Right renal cortex interstitium (tissue), 3 donors: Measurements from ENCODE around the gene ZNF397. TPM values are rescaled to one million over a fixed set of nuclear protein-coding genes. Genes with fewer than 3 reads are reported as not detected.

Experiments
- DNase-seq, 3 donors: peaks; one replicate each; pipeline ENCODE4 v3.0.0-alpha.2; 2013; ENCODE audit warnings: low read depth in 3 of 3, low spot score in 2 of 3
- polyA plus RNA-seq, 3 donors: library from polyadenylated mRNA; unstranded; fragments of 120-200 nt; gene quantifications; one replicate each; pipeline ENCODE4 v1.2.1, GENCODE V29; 2013; ENCODE audit not compliant: insufficient read length in 3 of 3

Gene ZNF397
- polyA plus RNA-seq, 3 donors, result 50.1 to 52.9 (median 50.3) TPM

DNA sequence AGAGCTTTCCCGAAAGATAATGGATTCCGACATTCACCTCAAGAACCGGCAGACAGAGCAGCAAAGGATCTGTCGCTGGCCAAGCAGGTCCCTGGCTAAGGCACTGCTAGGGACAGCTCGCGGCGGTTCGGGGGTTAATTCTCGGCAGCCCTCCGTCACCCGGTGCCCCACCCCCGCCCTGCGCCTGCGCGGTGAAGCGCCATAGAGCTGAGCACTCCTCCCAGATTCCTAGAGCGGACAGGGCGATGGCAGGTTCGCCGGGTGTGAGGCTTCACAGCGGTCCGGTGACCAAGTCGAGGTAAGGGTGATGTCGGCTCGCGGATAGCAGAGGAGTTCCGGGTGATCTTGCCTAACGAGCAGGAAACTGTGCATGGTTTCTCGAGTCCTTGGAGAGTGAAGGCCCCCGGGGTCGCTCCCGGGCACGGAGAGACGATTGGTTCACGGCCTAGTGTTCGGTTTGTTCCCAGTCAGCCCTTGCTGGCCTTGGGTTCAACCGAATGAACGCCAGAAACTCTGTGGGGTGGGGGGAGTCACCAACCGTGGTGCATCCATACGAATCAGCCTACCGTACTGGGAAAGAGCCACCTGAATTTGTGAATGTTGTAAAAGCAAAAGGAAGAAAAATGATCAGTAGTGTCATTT, 49.4 kb downstream of the ZNF397 start, which contains the start of gene ZSCAN30:
Gene ZSCAN30, minus strand, starts transcription at position 136 of the 642 bp plus-strand sequence. CDS start 25,877 bp downstream, outside the sequence.
- DNase-seq, result peak; percentile 90

DNA sequence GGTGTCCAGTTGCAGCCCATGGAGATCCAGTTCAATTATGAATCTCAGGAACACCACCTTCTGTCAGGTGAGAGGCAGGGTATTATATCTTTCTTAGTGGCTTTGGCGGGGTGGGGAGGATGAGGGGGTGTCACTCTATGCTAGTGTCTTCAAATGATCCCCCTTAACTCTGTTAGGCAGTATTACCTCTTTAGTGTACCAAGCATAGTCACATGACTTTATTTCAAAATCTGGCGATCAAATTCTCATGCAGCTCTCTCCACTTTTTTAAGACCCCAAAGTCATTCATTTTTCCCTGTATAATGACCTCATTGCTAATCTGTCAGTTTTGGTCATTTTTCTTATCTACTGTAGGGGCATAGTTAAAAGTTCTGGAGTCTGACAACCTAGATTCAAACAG, 50.3 kb downstream of the ZNF397 start:
- no peak for DNase-seq

DNA sequence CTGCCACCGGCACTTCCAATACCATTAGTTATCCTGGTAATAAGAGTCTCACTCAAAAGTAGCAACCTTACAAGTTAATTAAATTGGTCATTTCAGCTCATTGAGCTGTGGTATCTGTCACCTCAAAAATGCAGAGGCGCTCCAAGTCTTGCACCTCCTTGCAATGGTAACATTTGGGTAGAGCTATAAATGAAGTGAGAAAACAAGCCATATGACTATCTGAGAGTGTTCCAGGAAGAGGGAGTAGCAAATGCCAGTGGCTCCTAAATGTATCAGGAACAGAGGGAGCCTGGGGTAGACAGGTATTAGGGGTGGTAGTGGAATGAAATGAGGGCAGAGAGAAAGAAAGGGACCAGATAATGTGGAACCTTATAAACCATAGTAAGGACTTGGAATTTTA, 55.2 kb downstream of the ZNF397 start:
- no peak for DNase-seq

DNA sequence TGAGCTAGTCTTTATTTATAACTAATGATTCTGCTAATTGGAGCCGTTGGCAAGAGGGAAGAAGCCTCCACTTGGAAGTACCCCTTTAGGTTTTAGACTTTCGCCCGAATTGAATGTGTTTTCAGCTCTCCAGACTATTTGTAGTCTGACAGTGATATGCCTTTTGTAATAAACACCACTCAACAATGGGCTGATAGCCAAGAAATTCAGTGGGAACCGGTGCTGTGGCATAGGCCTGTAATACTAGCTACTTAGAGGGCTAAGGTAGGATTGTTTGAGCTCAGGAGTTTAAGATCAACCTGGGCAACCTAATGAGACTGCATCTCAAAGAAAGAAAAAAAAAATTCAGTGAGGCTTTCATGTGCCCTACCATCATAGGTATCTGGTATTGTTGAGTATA, 62.8 kb downstream of the ZNF397 start:
- no peak for DNase-seq

DNA sequence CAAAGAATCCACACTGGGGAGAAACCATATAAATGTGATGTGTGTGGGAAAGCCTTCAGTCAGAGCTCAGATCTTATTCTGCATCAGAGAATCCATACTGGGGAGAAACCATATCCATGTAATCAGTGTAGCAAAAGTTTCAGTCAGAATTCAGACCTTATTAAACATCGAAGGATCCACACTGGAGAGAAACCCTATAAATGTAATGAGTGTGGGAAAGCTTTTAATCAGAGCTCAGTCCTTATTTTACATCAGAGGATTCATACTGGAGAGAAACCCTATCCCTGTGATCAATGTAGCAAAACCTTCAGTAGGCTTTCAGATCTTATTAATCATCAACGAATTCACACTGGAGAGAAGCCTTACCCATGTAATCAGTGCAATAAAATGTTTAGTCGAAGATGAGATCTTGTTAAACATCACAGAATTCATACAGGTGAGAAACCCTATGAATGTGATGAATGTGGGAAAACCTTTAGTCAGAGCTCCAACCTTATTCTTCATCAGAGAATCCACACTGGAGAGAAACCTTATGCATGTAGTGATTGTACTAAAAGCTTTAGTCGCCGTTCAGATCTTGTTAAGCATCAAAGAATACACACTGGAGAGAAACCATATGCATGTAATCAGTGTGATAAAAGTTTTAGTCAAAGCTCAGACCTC, 65.9 kb downstream of the ZNF397 start:
- DNase-seq, result no peak

Other genes starting within 250 kb of the ZNF397 start
- gene MAPRE2, start 199.6 kb upstream of the ZNF397 start, polyA plus RNA-seq, result 10 to 100 TPM; 28.5 to 33.4 (median 33.3) TPM
- gene ZSCAN30, start 49.2 kb downstream of the ZNF397 start, polyA plus RNA-seq, result 10 to 100 TPM; 31.8 to 38.6 (median 34.5) TPM
- 10 to 100 TPM; 81.3 to 85.8 (median 85.1) TPM for gene ZNF24, start 103.4 kb downstream of the ZNF397 start, polyA plus RNA-seq
- gene ZNF396, start 136.3 kb downstream of the ZNF397 start, polyA plus RNA-seq, result 1 to 10 TPM; 6.1 to 7.2 (median 7.0) TPM